Mucosa of descending colon (tissue), 3 donors: ENCODE results near the gene REX1BD. TPM values are rescaled to one million over a fixed set of nuclear protein-coding genes. Genes with fewer than 3 reads are reported as not detected.

Experiments used
- ATAC-seq: fragments of 200-7000 bp; cut with Tn5 transposase; one replicate; pipeline ENCODE4 v1.9.1; 2020; ENCODE audit warnings: mild to moderate bottlenecking, moderate library complexity
- DNase-seq, 3 donors: peaks; one replicate each; pipeline ENCODE4 v3.0.0-alpha.2; 2020
- H3K36me3 ChIP-seq: fragments of 200-600 bp; one replicate; pipeline ENCODE4 v1.8.0; 2021; ENCODE audit warnings: low read depth, mild to moderate bottlenecking
- H3K4me1 ChIP-seq: fragments of 200-600 bp; one replicate; pipeline ENCODE4 v1.8.0; 2021; ENCODE audit warnings: low read depth, mild to moderate bottlenecking
- H3K4me3 ChIP-seq: fragments of 200-600 bp; one replicate; pipeline ENCODE4 v1.8.0; 2021; ENCODE audit warnings: mild to moderate bottlenecking
- H3K9me3 ChIP-seq: fragments of 200-600 bp; one replicate; pipeline ENCODE4 v1.8.0; 2021; ENCODE audit warnings: mild to moderate bottlenecking
- CTCF ChIP-seq: fragments of 200-600 bp; IDR thresholded peaks from one replicate; pipeline ENCODE4 v1.8.0; 2022; ENCODE audit warnings: antibody characterized with exemption, mild to moderate bottlenecking
- intact Hi-C, 2 donors: fragments of 100-400 bp; cut with DNase I in 1 of 2; cut with micrococcal nuclease in 1 of 2; formaldehyde crosslinking; loops; one replicate each; pipeline versions ENCODE4 v1.11.0 to v1.11.1; 2022; cut with DNase I, micrococcal nuclease
- total RNA-seq, 3 donors: library from RNA; stranded (reverse); fragmentation: NEBNext Ultra II Directional in 2 of 3; extraction: Animal tissue kit (Norgen Biotek cat#: 25700) in 2 of 3; gene quantifications; one replicate each; pipeline versions ENCODE4 v1.2.1 to v1.2.4, GENCODE V29; 2021 to 2023
- donor health status: DM: no; HTN: no; CAD: no; lungs with moderate emphysema.
- donor health status: DM: no; HTN: no; CAD: no.
- donor health status: DM: no; HTN: yes; CAD: no.

Gene REX1BD
- total RNA-seq, 3 donors from 2014 or later, result 48.2 to 55.4 (median 49.3) TPM

DNA sequence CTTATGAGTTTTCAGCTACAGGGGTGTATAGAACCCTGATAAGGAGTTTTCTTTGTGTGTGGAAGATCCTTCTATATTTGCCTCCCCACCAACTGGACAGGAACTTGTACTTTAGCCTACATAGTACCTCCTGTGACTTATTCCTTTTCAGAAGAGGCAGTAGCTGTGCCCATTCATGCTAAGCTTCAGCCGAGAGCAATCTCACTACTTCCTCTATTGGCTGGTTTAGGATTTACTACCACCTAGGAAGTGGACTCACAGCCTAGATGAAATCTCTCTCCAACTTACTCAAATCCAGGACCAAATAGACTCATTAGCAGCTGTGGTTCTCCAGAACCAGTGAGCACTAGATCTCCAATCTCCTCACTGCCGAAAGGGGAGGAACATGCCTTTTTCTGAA lies 2.3 kb upstream of the REX1BD start:
- no peak for TF ChIP-seq CTCF
- Histone ChIP-seq H3K4me1 (peaks cover 12% of the 10 kb centered on the region), H3K4me3 (no peak overlapping the region), H3K36me3 (no peaks in the 10 kb centered on the region), H3K9me3 (no peaks in the 10 kb centered on the region)
- intact Hi-C loops, result no loop called here
- no peak for ATAC-seq
- DNase-seq, result no peak

DNA sequence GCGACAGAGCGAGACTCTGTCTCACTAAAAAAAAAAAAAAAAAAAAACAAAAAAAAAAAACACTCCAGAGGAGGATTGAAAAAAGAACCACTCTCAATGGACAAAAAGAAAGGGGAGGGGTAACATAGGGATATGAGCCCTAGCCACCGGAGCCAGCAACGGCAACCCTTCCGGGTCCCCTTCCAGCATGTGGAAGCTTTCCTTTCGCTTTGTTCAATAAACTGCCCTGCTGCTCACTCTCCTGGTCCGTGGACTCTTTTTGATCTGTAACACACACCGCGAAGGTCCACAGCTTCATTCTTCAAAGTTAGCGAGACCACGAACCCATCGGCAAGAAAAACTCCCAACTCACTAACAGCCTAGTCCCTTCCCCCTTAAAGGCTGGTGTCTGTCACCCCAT lies 1.0 kb upstream of the REX1BD start:
- intact Hi-C loops, result no loop called here
- peak in 1 of 3 donors; percentile 43 for DNase-seq
- ATAC-seq, result no peak
- Histone ChIP-seq H3K4me3 (no peak overlapping the region), H3K36me3 (no peaks in the 10 kb centered on the region), H3K9me3 (no peaks in the 10 kb centered on the region), H3K4me1 (peaks cover 12% of the 10 kb centered on the region)
- no peak for TF ChIP-seq CTCF

DNA sequence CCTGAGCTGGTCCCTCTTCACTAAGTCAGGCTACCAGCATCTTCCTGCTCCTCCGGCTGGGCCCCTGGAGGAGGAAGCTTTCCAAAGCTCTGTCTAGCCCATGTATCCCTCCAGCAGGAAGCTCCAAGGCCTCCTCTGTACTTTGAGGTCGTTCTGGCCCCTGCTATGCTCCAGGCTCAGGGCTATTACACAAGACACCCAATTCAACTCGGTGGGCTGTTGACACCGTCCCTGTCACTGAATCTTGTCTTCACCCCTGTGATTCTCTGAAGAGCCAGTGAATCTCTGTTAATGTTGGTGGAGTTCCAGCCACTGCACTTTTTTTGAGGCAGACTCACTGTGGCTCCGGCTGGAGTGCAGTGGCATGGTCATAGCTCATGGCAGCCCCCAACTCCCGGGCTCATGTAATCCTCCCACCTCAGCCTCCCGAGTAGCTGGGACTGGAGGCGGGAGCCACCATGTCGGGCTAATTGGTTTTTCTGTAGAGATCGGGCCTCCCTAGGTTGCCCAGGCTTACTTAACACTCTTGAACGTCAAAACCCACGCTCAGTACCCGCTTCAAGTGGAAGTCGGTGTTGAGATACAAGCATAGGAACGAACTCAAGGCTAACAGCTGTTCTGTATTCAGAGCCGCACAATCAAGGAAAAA lies 512 bp upstream of the REX1BD start:
- Histone ChIP-seq H3K9me3 (no peaks in the 10 kb centered on the region), H3K36me3 (no peaks in the 10 kb centered on the region), H3K4me1 (peaks cover 12% of the 10 kb centered on the region), H3K4me3 (no peak overlapping the region)
- no peak for ATAC-seq
- intact Hi-C loops, result no loop called here
- DNase-seq, result peak in 1 of 3 donors; percentile 21
- no peak for TF ChIP-seq CTCF

- intact Hi-C loops, result loop anchor here (5.0 to 10.0 kb wide), 2 partner anchors 255 to 258 kb away; no protein-coding TSS in a partner anchor
- Histone ChIP-seq H3K4me1 (peaks cover 17% of the 10 kb centered on the region), H3K36me3 (no peaks in the 10 kb centered on the region), H3K9me3 (no peaks in the 10 kb centered on the region), H3K4me3 (peak overlapping the region; percentile 70)
- ATAC-seq, result peak; percentile 80
- peak; percentile 36 for TF ChIP-seq CTCF
- peak; percentile 74 to 86 (median 86) for DNase-seq
Observed at GRCh38 chr19:18589380-18590272, 1.0 kb downstream of the REX1BD start.

- H3K9me3 ChIP-seq, result no peaks in the 10 kb centered on the region
- no peaks in the 10 kb centered on the region for H3K36me3 ChIP-seq
- no peak for ATAC-seq
- no peak for TF ChIP-seq CTCF
- peak in 1 of 3 donors; percentile 63 for DNase-seq
- H3K4me3 ChIP-seq, result no peak overlapping the region
- H3K4me1 ChIP-seq, result peaks cover 25% of the 10 kb centered on the region
- intact Hi-C loops, result loop anchor here (5.0 to 10.0 kb wide), 2 partner anchors 254 to 257 kb away; no protein-coding TSS in a partner anchor
Observed at GRCh38 chr19:18590273-18591272, 2.0 kb downstream of the REX1BD start.
